Measurements from ENCODE around the gene VWA3B. TPM values are rescaled to one million over a fixed set of nuclear protein-coding genes. Genes with fewer than 3 reads are reported as not detected.
"Not testable (repeated sequence)": the region's sequence is repeated elsewhere in the genome, so short reads cannot be mapped to it uniquely, and the experiment has no call there.

Gene VWA3B
- total RNA-seq, 1 donor from 2014 or later = 0.38 TPM

DNA sequence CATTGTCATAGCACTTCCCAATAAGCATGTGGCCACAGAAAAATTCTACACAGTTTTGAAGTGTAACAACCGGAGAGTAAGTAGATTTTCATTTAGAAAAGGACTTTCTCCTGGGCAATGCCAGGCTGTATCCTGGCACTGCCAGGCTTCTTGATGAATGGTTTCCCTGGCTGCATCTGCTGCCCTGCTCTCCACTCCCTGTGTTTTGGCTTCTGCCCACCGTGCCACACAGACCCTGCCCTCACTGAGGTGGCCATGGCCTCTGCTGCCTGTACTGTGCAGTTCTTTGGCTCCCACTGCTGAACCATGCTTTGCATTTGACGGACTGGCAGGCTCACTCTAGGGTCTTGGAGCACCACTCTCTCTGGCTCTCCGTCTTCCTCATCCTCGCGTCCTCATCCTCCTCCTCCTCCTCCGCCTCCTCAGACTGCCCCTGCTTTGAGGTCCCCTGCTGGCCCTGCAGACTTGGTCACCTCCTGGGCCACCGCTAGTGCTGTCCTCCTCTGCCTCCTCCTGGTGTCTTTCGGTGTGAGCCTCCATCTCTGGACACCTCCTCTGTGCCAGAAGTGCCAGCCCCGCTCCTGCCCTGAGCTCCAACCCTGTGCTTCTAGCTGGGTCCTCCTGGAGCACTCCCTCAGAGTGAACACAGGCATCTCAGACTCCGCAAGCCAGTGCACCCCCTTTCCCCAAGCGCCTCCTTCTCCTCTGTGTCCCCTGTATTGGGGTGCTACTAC is 213.3 kb downstream of the VWA3B start:
- DNase-seq (ENCODE audit: missing footprints) = no peak
- intact Hi-C loops (cut with DNase I) = no loop called here
- no peak for ATAC-seq

DNA sequence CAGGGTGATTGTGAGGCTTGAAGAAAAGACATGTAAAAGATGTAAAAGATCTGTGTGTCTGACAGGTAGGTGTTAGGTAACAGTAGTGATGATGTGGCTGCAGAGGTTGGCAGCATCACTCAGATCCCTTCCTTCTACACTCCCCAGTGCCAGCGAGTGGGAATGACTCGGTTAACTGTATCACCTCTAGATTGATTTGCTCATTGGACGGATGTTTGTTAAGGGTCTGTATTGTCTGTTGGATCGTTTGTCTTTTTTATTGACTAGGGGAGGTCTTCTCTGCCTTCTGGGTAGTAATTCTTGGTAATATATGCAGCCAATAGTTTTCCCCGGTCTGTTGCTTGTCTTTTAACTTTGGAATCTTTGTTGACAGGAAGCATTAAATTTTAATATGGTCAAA is 214.5 kb downstream of the VWA3B start:
- DNase-seq (ENCODE audit: missing footprints) (no peak), ATAC-seq (no peak)
- intact Hi-C loops (cut with DNase I) = no loop called here

DNA sequence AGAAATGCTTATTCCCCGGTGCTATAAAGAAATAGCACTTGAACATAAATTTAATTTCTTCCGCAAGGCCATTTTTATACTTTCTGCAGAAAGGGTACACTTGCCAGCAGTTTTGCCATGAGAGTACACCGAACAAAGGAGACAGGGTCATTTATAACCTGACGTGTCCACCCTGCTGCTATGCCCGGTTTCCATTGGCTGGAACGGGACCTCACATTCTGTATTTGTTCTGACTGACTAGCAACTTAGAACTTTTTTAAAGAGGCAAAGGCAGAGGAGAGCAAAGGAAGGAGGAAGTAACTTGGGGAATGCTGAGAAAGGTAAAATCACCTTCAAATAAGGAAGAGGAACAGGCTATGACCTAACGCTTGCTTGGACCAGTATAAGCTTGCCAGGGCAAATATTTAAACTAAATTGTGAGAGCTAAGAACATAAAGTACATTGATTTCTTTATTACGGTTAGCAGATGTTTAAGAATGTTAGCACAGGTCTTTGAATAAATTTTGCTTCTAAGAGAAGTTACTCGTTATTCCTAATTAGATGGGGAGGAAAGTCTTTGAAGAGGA is 220.2 kb downstream of the VWA3B start:
- DNase-seq (ENCODE audit: missing footprints); ATAC-seq; intact Hi-C loops (cut with DNase I): not testable (repeated sequence)

DNA sequence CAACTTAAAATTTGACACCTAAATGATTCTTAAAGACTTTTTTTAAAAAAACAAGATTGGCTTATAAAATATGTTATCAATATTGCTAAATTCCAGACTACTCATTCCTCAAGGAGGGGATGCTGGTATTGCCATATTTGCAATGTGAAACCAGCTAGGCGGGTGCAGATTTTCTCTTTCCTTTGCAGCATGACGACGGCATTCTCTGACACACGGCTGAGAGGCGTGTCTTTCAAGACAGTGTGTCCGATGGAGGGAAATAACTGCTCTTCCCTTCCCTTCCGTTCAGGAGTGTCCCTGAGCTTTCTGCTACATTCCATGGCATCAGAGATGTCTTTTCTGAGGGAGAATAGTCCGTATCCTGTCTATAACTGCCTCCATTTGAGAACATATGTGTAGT is 221.1 kb downstream of the VWA3B start:
- ATAC-seq (no peak), DNase-seq (ENCODE audit: missing footprints) (no peak)
- intact Hi-C loops (cut with DNase I) = no loop called here

DNA sequence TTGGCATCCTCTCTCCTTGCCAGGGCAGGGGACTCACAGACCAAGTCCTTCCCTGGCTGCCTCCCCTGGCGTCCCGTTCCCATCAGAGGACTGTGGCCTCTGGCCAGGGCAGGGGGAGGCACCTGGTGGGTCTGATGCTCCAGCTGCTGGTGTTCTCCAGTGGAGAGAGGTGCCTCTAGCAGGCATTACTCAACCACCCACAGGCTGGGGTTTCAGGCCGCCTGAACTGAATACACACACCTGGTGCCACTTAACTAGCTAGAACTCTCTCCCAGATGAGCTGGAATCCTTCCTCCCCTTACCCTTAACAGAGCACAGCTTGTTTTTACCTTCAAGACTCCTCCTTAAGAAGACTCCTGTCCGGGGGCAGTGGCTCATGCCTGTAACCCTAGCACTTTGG is 221.6 kb downstream of the VWA3B start:
- intact Hi-C loops (cut with DNase I) = no loop called here
- ATAC-seq = no peak
- no peak for DNase-seq (ENCODE audit: missing footprints)

DNA sequence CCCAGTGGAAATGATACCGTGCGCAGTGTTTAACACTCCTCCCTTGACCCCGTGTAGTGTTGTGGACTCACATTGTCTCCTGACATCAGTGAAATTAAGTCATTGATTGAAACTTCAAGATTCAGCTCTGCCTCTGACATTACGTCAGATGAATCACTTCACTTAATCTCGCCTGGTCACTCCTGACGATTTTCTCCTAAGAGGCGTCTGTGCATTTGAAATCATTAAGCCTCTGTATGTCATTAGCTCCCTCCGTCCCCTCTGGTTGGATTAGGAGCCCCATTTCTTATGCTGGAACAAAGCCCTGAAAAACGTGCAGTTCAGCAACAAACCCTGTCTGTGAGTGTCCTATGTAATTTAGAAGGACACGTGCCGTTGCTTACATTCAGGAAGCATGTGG is 222.6 kb downstream of the VWA3B start:
- ATAC-seq (no peak), DNase-seq (ENCODE audit: missing footprints) (no peak)
- intact Hi-C loops (cut with DNase I) = no loop called here

DNA sequence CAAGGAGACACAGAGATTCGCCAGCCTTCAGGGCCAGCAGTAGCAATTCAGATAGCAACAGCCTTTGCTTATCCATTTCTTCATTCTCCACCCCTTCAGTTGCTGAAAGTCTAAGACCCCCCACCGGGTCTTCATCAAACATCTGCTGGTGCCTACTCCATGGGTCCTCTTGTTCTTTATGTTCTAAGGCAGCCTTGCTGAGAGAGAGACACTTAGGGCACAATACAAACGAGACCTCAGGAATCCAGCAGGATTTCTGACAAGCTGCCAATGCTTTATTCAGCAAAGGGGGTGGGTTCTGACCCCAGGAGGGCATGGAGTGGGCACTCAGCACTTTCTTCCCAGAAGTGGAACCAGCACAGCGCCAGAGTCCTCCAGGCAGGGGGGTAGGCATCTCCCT is 223.0 kb downstream of the VWA3B start:
- DNase-seq (ENCODE audit: missing footprints) (no peak), ATAC-seq (no peak)
- intact Hi-C loops (cut with DNase I) = no loop called here

DNA sequence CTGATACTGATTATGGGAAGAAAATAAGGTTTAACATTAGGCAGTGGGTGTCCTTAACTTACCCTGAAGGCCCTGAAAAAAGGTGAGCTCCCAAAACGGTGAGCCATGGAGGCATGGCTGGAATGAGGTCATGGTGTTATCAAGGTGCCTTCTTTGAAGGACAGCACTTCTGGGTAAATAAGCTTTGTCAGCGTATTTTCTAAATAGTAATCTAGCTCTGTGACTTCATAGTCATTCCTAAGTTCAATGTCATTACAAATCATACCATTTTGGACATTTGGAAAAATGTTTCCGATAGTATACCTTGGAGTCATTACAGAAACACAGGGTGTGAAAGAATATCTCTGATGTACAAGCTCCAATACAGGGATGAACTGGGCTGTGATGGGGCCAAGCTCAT is 224.1 kb downstream of the VWA3B start:
- intact Hi-C loops (cut with DNase I) = no loop called here
- no peak for DNase-seq (ENCODE audit: missing footprints)
- ATAC-seq = no peak

DNA sequence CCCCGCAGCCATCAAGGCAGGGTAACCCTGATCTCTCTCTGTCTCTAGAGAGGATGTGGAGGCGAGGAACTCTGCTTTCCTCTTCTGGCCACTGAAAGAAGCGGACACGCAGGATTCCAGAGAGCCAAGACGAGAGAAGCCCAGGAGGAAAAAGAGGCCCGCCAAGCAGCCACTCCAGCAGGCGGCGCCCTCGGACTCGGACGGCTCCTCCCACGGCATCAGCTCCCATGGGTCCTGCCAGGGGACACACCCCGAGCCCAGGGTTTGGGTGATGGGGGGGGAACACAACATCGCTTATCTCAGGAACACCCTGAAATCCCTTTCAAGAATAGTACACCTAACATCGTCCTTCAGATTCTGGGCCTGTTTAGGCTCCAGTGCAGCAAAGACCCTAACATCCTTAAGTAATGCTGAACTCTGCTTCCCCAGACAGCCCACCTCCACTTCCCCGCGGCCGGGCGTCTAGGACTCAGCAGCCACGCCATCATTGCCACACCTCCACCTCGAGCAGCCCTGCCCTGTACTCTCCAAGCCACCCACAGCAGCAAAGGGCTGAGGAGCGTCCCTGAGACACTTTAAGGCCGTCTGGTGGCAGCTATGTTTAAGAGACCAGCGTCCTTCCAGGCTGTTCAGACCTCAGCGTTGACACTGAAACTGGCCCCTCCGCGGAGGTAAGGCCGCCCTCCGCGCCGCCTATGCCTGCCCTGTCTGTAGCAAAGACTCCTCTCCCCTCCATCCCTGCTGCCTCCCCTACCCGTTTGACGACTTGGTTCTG is 225.0 kb downstream of the VWA3B start:
- DNase-seq (ENCODE audit: missing footprints) (no peak), ATAC-seq (no peak)
- intact Hi-C loops (cut with DNase I) = no loop called here

DNA sequence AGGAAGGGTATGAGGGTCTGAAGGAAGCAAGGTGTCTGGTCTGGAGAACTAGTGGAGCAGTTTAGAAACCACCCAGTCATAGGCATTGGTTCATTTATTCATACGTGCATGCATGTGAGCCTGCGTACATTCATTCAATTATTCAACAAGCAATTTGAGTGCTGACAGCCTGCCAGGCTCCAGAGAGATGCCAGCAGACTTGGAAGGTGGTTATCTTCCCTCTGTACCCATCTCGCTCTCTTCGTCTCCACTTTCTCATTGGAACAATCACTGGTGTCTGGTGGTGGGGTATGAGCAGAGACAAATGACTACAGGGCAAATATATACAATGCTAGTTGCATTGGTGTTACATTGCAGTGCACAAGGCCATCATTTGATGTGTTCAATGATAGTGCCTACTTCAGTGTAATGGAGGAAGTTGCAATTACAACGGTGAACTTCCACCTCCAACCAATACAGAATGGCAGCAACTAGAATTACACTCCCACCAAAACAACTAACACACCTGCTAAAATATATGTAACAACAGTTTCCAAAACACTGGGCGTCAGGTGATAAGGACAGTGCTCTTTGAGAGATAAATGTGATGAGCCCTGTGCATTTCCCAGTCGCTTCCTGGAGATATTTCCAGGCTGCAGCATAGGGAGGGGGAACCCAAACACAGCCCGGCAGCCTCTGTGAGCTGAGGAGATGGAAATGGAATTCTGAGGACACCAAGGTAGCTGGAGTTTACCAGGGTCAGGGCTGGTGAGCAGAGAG is 226.7 kb downstream of the VWA3B start:
- intact Hi-C loops (cut with DNase I) = no loop called here
- DNase-seq (ENCODE audit: missing footprints) (no peak), ATAC-seq (no peak)

DNA sequence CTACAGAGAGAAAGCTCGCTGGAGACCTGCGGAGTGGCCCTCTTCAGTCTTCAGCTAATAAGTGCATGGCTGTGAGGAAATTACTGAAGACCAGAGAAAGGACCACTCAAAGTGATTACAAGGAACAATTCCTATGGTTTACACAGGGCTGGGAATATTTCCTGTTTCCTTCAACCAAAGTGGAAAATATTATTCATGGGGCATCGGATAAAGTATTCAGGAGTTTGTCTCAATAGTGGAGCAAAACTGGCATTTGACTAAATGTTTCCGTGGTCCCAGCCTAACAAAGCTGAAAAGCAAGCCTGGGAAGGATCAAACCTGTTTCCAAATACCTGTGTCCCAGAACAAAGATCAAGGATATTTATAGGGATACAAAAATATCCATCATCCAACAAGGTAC is 227.3 kb downstream of the VWA3B start:
- intact Hi-C loops (cut with DNase I) = no loop called here
- ATAC-seq (no peak), DNase-seq (ENCODE audit: missing footprints) (no peak)

DNA sequence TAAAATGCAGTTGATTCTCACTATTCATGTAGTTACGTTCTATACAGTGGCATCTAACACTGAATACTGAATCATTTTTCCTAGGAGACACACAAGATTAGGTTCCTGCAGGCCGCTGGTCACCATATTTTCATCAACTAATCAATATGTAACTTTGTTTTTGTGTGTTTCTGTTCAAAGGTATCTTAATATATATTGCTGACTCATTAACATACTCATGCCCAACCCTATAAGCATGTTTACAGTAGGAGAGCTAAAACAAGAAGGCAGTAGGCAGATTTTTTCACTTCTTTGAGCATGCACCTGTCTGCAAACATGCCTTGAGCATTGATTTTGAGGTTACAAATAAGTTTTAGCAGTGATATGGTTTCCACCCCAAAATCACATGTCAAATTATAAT is 229.0 kb downstream of the VWA3B start:
- DNase-seq (ENCODE audit: missing footprints) (no peak), ATAC-seq (no peak)
- intact Hi-C loops (cut with DNase I) = no loop called here

DNA sequence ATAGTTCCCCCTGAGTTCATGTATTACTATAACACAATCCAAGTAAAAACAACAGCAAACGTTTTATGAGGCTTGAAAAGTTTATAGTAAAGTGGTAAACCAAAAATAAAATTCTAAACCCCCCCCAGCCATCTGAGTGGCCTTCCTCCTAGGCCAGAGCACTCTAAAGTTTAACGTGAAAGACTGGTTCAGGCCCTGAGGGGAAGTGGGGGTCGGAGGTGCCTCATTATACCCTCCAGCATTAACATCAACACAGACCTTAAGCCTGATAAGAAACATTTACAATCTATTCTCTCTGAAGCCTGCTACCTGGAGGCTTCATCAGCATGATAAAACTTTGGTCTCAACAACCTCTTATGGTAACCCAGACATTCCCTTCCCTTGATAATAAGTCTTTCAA is 230.2 kb downstream of the VWA3B start:
- DNase-seq (ENCODE audit: missing footprints) (no peak), ATAC-seq (no peak)
- intact Hi-C loops (cut with DNase I) = no loop called here

DNA sequence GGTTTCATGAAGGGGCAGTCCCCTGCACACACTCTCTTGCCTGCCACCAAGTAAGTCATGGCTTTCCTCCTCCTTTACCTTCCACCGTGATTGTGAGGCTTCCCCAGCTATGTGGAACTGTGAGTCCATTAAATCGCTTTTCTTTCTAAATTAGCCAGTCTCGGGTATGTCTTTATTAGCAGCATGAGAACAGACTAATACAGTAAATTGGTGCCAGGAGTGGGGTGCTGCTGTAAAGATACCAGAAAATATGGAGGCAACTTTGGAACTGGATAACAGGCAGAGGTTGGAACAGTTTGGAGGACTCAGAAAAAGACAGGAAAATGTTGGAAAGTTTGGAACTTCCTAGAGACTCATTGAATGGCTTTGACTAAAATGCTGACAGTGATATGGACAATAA is 233.2 kb downstream of the VWA3B start:
- intact Hi-C loops (cut with DNase I); DNase-seq (ENCODE audit: missing footprints); ATAC-seq: not testable (repeated sequence)

DNA sequence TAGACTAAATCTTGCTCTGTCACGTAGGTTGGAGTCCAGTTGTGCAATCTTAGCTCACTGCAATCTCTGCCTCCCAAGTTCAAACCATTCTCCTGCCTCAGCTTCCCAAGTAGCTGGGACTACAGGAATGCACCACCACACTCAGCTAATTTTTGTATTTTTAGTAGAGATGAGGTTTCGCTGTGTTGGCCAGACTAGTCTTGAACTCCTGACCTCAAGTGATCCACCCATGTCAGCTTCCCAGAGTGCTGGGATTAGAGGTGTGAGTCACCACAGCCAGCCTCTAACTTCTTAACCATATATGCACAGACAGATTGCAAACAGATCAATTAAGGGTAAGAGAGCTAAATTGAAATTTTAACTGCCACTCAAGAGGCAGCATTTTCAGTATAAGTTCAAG is 237.2 kb downstream of the VWA3B start:
- ATAC-seq (no peak), DNase-seq (ENCODE audit: missing footprints) (no peak)
- intact Hi-C loops (cut with DNase I) = no loop called here

DNA sequence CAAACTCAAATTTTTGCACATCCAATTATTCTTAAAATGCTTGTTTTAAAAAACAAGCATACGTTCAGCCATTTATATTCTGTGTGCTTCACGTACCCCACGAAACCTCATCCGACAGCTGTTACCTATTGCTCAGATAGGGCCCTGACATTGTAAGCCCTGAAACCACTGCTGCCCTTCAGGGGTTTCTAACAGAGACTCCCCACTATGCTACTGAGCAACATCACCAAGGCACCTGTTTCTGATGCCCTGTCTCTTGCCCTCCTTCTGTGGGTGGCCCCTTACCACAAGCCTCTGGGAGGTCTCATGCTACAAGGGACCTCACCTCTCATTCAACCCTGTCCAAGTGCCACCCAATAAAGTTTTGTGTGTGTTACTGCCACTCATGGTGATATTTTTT is 240.8 kb downstream of the VWA3B start:
- intact Hi-C loops (cut with DNase I) = no loop called here
- ATAC-seq = no peak
- DNase-seq (ENCODE audit: missing footprints) = no peak

DNA sequence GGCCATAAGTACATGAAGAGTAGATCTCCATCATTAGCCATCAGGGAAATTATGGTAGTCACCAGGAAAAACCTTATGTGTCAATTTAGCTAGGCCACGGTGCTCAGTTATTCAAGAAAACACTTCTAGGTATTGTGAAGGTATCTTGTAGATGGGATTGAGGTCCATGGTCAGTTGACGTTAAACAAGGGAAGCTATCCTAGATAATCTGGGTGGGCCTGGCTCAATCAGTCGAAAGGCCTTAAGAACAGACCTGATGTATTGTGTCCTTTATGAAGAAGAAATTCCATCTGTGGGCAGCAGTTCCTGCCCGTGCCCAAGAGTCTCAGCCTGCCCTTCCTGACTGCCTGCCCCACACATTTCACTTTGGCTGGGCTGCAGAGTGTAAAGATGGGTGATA is 242.6 kb downstream of the VWA3B start:
- DNase-seq (ENCODE audit: missing footprints) (no peak), ATAC-seq (no peak)
- intact Hi-C loops (cut with DNase I) = no loop called here

DNA sequence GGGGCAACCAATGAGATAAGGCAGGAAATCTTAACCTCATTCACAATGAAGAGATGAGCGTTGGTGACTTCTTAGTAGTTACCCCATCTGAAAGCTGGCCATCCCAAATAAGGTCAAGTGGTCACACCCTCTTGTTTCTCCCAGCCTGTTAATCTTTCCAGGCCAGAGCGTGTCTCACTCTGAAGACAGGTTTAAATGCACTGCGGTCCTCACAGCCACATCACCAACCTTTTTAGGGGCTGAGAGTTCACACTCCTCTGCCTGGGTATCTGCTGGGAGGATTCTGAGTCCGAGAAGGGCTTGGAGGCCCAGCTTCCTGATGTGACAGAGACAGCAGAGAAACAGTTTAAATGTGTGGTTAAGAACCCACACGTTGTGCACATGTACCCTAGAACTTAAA is 246.0 kb downstream of the VWA3B start:
- DNase-seq (ENCODE audit: missing footprints) (no peak), ATAC-seq (no peak)
- intact Hi-C loops (cut with DNase I) = no loop called here

DNA sequence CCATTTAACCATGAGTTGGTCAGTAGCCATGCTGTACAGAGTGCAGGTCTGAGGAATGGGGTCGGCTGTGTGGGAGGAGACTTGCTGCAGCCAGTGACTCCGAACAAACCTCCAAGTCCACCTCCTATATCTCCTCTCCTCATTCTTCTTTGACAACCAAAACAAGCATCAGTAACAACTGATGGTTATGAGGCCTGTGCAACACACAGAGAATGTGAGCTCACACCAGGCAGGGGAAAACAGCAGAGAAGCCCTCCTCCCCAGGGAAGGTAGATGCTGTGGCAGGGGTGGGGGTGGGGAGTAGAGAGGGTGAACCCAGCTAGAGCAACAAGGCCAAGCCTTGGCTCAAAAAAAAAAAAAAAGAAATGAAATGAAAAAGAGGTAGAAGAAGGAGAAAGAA is 247.0 kb downstream of the VWA3B start:
- intact Hi-C loops (cut with DNase I) = no loop called here
- ATAC-seq (no peak), DNase-seq (ENCODE audit: missing footprints) (no peak)

All from Right ventricle myocardium inferior (tissue), 1 donor.